ENCODE results near the gene TCF23.
"Not testable (repeated sequence)": the region's sequence is repeated elsewhere in the genome, so short reads cannot be mapped to it uniquely, and the experiment has no call there.

DNA sequence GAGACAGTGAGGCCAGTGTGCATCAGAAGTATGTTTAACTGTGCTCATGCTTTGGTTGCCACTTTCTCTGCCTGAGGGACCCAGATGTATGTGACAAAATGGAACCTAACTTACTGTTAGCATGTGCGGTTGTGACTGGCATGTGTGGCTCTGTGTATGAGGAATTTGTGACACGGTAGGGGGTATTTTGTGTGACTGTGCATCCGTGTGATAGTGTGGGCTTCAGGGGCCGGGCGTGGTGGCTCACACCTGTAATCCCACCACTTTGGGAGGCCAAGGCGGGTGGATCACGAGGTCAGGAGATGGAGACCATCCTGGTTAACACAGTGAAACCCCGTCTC, 29.5 kb upstream of the TCF23 start:
- TF ChIP-seq, protein P1, sequence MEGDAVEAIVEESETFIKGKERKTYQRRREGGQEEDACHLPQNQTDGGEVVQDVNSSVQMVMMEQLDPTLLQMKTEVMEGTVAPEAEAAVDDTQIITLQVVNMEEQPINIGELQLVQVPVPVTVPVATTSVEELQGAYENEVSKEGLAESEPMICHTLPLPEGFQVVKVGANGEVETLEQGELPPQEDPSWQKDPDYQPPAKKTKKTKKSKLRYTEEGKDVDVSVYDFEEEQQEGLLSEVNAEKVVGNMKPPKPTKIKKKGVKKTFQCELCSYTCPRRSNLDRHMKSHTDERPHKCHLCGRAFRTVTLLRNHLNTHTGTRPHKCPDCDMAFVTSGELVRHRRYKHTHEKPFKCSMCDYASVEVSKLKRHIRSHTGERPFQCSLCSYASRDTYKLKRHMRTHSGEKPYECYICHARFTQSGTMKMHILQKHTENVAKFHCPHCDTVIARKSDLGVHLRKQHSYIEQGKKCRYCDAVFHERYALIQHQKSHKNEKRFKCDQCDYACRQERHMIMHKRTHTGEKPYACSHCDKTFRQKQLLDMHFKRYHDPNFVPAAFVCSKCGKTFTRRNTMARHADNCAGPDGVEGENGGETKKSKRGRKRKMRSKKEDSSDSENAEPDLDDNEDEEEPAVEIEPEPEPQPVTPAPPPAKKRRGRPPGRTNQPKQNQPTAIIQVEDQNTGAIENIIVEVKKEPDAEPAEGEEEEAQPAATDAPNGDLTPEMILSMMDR (IDR thresholded peaks at IDR 0.05; ENCODE audit: control extremely low read depth in 1 of 3, insufficient read depth in 1 of 3, low read depth in 1 of 3, low read length in 3 of 3): not testable (repeated sequence)
- not testable (repeated sequence) for TF ChIP-seq CEBPB (IDR thresholded peaks at IDR 0.05; ENCODE audit: low read depth, low read length); SP1 (IDR thresholded peaks at IDR 0.05; ENCODE audit: low read depth, low read length); BACH1 (IDR thresholded peaks at IDR 0.05; ENCODE audit: low read length); POLR2AphosphoS5 (IDR thresholded peaks at IDR 0.05; ENCODE audit: low read depth, low read length); POLR2A (IDR thresholded peaks at IDR 0.05; ENCODE audit: control extremely low read depth in 1 of 2, low read depth in 2 of 2, low read length in 2 of 2); TAF1 (IDR thresholded peaks at IDR 0.05; ENCODE audit: low read depth, low read length); RAD21 (IDR thresholded peaks at IDR 0.05 in 1 of 2, conservative IDR thresholded peaks at IDR 0.05 in 1 of 2; ENCODE audit: low read depth in 2 of 2, low read length in 2 of 2); JUN (IDR thresholded peaks at IDR 0.05; ENCODE audit: low read depth, low read length)
- TF ChIP-seq, protein P2, sequence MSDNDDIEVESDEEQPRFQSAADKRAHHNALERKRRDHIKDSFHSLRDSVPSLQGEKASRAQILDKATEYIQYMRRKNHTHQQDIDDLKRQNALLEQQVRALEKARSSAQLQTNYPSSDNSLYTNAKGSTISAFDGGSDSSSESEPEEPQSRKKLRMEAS (IDR thresholded peaks at IDR 0.05): not testable (repeated sequence)
